RWPE1 (cell line): ENCODE data around the gene NLRP8.
"Not testable (repeated sequence)": the region's sequence is repeated elsewhere in the genome, so short reads cannot be mapped to it uniquely, and the experiment has no call there.

Experiments
- CTCF ChIA-PET: fragments of 350-600 bp; sonication (Branson Sonifier 250); formaldehyde crosslinking; extraction: SDS; loops from one replicate; lab custom pipeline; 2021; lab: Yijun Ruan, JAX
- POLR2A ChIA-PET: fragments of 400-600 bp; formaldehyde crosslinking; extraction: SDS; loops from one replicate; lab custom pipeline; 2020; ENCODE audit warnings: antibody characterized with exemption; ENCODE audit not compliant: low non-redundant PET; lab: Yijun Ruan, JAX
- DNase-seq: peaks from one replicate; pipeline ENCODE4 v3.0.0; 2012; ENCODE audit warnings: low spot score
- H3K27ac ChIP-seq: fragments of 450-650 bp; 2 replicates; pipeline ENCODE4 v1.5.1; 2017
- CTCF ChIP-seq: fragments of 450-650 bp; conservative IDR thresholded peaks from 2 replicates; pipeline ENCODE4 v1.5.1; 2017; ENCODE audit warnings: low read depth, mild to moderate bottlenecking

NLRP8 gene

DNA sequence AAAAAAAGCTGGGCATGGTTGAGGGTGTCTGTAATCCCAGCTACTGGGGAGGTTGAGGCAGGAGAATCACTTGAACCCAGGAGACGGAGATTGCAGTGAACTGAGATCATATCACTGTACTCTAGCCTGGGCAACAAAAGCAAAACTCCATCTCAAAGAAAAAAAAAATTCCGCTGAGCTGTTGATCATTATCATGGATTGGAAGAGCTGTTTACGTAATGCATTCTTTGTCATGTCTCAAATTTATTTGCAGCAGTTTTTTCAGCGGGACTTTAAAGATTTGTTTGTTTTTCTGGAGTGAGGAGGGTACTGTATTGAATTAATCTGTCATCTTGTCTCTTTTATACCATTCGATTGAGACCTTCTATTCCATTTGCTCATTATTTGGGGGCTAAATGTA is 43.2 kb downstream of the NLRP8 start:
- no peak for DNase-seq
- no peak for TF ChIP-seq CTCF
- ChIA-PET CTCF (interaction anchor here (0.7 kb wide), 1 partner anchor 215 kb away, joined by 3 read pairs; no protein-coding TSS in a partner anchor), POLR2A (no interaction called here)
- no peak overlapping the region for H3K27ac ChIP-seq

- no peak for TF ChIP-seq CTCF
- DNase-seq = no peak
- CTCF ChIA-PET = interaction anchor here (0.6 kb wide), 1 partner anchor 178 kb away, joined by 3 read pairs; no protein-coding TSS in a partner anchor
- POLR2A ChIA-PET = no interaction called here
- no peak overlapping the region for H3K27ac ChIP-seq
Measured at GRCh38 chr19:55993492-55993891, 45.9 kb downstream of the NLRP8 start.

DNA sequence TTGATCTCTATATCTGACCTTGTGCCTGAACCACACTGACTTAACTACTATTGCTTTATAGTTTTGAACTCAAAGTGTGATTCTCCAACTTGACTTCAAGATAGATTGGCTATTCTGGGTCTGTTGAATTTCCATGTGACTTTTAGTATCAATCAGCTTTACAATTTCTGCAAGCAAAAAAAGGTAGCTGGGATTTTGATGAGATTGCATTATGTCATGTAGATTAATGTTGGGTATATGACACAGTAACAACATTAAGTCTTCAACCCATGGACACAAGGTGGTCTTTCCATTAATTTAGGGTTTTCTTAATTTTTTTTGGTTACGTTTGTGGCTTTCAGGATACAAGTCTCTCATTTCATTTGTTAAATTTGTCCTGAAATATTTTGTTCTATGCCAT is 67.1 kb downstream of the NLRP8 start:
- H3K27ac ChIP-seq = no peak overlapping the region
- no peak for TF ChIP-seq CTCF
- no peak for DNase-seq
- CTCF ChIA-PET = interaction anchor here (0.6 kb wide), 1 partner anchor 9 kb away, joined by 5 read pairs; no protein-coding TSS in a partner anchor
- POLR2A ChIA-PET = no interaction called here

- no peak for DNase-seq
- TF ChIP-seq CTCF = no peak
- no peak overlapping the region for H3K27ac ChIP-seq
- ChIA-PET POLR2A (no interaction called here), CTCF (no interaction called here)
Measured at GRCh38 chr19:56015756-56016155, 68.1 kb downstream of the NLRP8 start.

DNA sequence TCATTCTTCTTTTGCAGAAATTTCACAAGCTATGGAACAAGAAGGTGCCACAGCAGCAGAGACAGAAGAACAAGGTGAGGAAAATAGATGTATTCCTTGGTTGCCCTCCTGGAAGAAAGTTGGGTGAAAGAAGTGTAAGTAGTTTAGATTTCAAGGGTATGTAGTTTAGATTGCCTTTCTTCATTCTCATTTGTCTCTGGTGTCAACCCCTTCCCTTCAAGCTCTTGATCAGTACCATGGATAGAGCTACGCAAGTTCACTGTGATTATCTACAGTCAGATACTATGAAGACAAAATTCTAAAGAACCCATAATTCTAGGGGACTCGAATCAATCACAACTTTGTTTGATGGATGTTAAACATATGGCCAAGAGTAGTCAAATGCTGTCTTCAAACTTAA is 71.7 kb downstream of the NLRP8 start:
- CTCF ChIA-PET, POLR2A ChIA-PET, DNase-seq, H3K27ac ChIP-seq: not testable (repeated sequence)

DNA sequence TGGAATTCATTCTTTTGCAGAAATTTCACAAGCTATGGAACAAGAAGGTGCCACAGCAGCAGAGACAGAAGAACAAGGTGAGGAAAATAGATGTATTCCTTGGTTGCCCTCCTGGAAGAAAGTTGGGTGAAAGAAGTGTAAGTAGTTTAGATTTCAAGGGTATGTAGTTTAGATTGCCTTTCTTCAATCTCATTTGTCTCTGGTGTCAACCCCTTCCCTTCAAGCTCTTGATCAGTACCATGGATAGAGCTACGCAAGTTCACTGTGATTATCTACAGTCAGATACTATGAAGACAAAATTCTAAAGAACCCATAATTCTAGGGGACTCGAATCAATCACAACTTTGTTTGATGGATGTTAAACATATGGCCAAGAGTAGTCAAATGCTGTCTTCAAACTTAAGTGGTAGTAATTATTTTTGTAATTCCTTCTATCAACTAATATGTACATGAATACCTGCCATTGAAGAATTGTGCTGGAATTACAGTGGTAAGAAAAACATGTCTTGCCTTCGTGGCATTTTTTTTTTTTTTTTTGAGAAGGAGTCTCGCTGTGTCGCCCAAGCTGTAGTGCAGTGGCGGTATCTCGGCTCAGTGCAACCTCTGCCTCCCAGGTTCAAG is 72.8 kb downstream of the NLRP8 start:
- DNase-seq, POLR2A ChIA-PET, CTCF ChIA-PET, H3K27ac ChIP-seq: not testable (repeated sequence)

GRCh38 chr19:56026769-56027168 is 79.1 kb downstream of the NLRP8 start:
- POLR2A ChIA-PET = no interaction called here
- CTCF ChIA-PET = interaction anchor here (0.5 kb wide), 1 partner anchor 866 kb away, joined by 4 read pairs; no protein-coding TSS in a partner anchor
- DNase-seq = no peak
- no peak overlapping the region for H3K27ac ChIP-seq
- TF ChIP-seq CTCF = no peak
